ENCODE measurements around the gene SGSM1.
"Not testable (repeated sequence)": the region's sequence is repeated elsewhere in the genome, so short reads cannot be mapped to it uniquely, and the experiment has no call there.

The SGSM1 gene

GRCh38 chr22:24905909-24906308 is 99.9 kb downstream of the SGSM1 start:
- no peak for DNase-seq (ENCODE audit: low read depth)

GRCh38 chr22:24907101-24907500 is 101.1 kb downstream of the SGSM1 start:
- DNase-seq (ENCODE audit: low read depth) = not testable (repeated sequence)

GRCh38 chr22:24920029-24920428 is 114.0 kb downstream of the SGSM1 start:
- DNase-seq (ENCODE audit: low read depth) = no peak

- no peak for DNase-seq (ENCODE audit: low read depth)
These were observed 119.8 kb downstream of the SGSM1 start for GRCh38 chr22:24925586-24926427.

- no peak for DNase-seq (ENCODE audit: low read depth)
These were observed 120.4 kb downstream of the SGSM1 start for GRCh38 chr22:24926428-24926725.

GRCh38 chr22:24926849-24927579 is 121.0 kb downstream of the SGSM1 start:
- no peak for DNase-seq (ENCODE audit: low read depth)

- DNase-seq (ENCODE audit: low read depth) = no peak
These were observed 122.3 kb downstream of the SGSM1 start for GRCh38 chr22:24928322-24928721.

- no peak for DNase-seq (ENCODE audit: low read depth)
These were observed 124.7 kb downstream of the SGSM1 start for GRCh38 chr22:24930678-24931077.

GRCh38 chr22:24935771-24936483 is 129.9 kb downstream of the SGSM1 start:
- DNase-seq (ENCODE audit: low read depth) = no peak

GRCh38 chr22:24937114-24937513 is 131.1 kb downstream of the SGSM1 start:
- DNase-seq (ENCODE audit: low read depth) = no peak

GRCh38 chr22:24938741-24939341 is 132.8 kb downstream of the SGSM1 start:
- DNase-seq (ENCODE audit: low read depth) = peak; percentile 22

GRCh38 chr22:24942301-24942700 is 136.3 kb downstream of the SGSM1 start:
- no peak for DNase-seq (ENCODE audit: low read depth)

- no peak for DNase-seq (ENCODE audit: low read depth)
These were observed 138.4 kb downstream of the SGSM1 start for GRCh38 chr22:24944217-24944937.

GRCh38 chr22:24945430-24945829 is 139.4 kb downstream of the SGSM1 start:
- no peak for DNase-seq (ENCODE audit: low read depth)

- no peak for DNase-seq (ENCODE audit: low read depth)
These were observed 141.4 kb downstream of the SGSM1 start for GRCh38 chr22:24947383-24947782.

GRCh38 chr22:24947881-24948280 is 141.9 kb downstream of the SGSM1 start:
- no peak for DNase-seq (ENCODE audit: low read depth)

GRCh38 chr22:24948356-24949202 is 142.6 kb downstream of the SGSM1 start:
- DNase-seq (ENCODE audit: low read depth) = no peak

- peak; percentile 22 for DNase-seq (ENCODE audit: low read depth)
These were observed 144.4 kb downstream of the SGSM1 start for GRCh38 chr22:24950272-24950902.

- DNase-seq (ENCODE audit: low read depth) = peak; percentile 54
These were observed 146.2 kb downstream of the SGSM1 start, which contains the start of gene KIAA1671 for GRCh38 chr22:24951942-24952836. Gene KIAA1671 (plus strand): TSS chr22:24952716. CDS start chr22:25028000, 75,284 bp downstream.
